Calu3 (cell line): Measurements from ENCODE around the gene MYH9. TPM values are rescaled to one million over a fixed set of nuclear protein-coding genes. Genes with fewer than 3 reads are reported as not detected.

ENCODE experiments used
- BruUV-seq: library from RNA; stranded (reverse); fragments of 400-500 nt; replicated peaks from 2 replicates; lab custom pipeline; 2021; lab: Mats Ljungman, UMichigan
- CTCF ChIA-PET: fragments of 300-600 bp; sonication (Branson Sonifier 250); formaldehyde crosslinking; loops from one replicate; lab custom pipeline; 2022; ENCODE audit warnings: antibody characterized with exemption; lab: Charles Lee
- DNase-seq: peaks from one replicate; pipeline ENCODE4 v3.0.0; 2022
- H3K27ac Mint-ChIP-seq: one replicate; pipeline ENCODE4 v1.8.0; 2022; ENCODE audit warnings: mixed read lengths; ENCODE audit not compliant: unreplicated experiment
- H3K27me3 Mint-ChIP-seq: one replicate; pipeline ENCODE4 v1.8.0; 2022; ENCODE audit warnings: mixed read lengths; ENCODE audit not compliant: unreplicated experiment
- H3K36me3 Mint-ChIP-seq: one replicate; pipeline ENCODE4 v1.8.0; 2022; ENCODE audit warnings: mild to moderate bottlenecking, moderate library complexity, mixed read lengths; ENCODE audit not compliant: insufficient read depth, unreplicated experiment
- H3K4me1 Mint-ChIP-seq: one replicate; pipeline ENCODE4 v1.8.0; 2022; ENCODE audit warnings: mild to moderate bottlenecking, low read depth, mixed read lengths; ENCODE audit not compliant: unreplicated experiment
- H3K4me3 Mint-ChIP-seq: one replicate; pipeline ENCODE4 v1.8.0; 2022; ENCODE audit warnings: mild to moderate bottlenecking, low read depth, moderate library complexity, mixed read lengths; ENCODE audit not compliant: unreplicated experiment
- H3K9me3 Mint-ChIP-seq: one replicate; pipeline ENCODE4 v1.8.0; 2022; ENCODE audit warnings: low read depth, mixed read lengths; ENCODE audit not compliant: unreplicated experiment
- intact Hi-C: fragments of 100-400 bp; cut with micrococcal nuclease; formaldehyde crosslinking; loops from one replicate; pipeline ENCODE4 v1.10.0; 2022; ENCODE audit not compliant: unreplicated experiment
- total RNA-seq: library from RNA; stranded (reverse); gene quantifications from 2 replicates; pipeline ENCODE4 v1.2.3, GENCODE V29; 2022
- TF ChIP-seq, protein P1 (sequence below): fragments of 200-600 bp; IDR thresholded peaks from one replicate; pipeline ENCODE4 v1.8.0; 2022; ENCODE audit warnings: antibody characterized with exemption; ENCODE audit not compliant: unreplicated experiment

The MYH9 gene
- total RNA-seq, 1 experiment from 2014 or later, result 606 TPM

DNA sequence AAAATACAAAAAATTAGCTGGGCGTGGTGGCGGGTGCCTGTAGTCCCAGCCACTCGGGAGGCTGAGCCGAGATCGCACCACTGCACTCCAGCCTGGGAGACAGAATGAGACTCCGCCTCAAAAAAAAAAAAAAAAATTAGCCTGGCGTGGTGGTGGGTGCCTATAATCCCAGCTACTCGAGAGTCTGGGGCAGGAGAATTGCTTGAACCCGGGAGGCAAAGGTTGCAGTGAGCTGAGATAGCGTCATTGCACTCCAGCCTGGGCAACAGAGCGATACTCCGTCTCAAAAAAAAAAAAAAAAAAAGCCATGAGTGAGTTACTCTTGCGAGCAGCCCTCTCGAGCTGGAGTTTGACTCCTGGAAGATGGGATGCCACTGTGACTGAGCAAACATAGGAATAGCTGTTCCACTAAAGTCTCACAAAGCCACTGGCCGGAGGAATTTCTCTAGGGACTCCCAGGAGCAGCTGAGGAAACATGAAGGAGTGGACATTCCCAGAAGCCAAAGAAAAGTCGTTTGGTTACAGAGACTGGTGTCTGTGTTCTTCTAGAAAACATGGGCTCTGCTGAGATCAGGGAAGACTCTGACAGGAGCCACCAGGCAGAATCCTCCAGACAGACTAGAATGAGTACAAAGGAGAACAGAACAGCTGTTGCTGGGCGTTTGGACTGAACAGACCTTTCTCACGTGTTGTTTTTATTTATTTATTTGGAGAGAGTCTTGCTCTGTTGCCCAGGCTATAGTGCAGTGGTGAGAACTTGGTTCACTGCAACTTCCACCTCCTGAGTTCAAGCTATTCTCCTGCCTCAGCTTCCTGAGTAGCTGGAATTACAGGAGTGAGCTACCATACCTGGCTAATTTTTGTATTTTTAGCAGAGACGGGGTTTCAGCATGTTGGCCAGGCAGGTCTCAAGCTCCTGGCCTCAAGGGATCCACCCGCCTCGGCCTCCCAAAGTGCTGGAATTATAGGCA is 32.4 kb upstream of the MYH9 start:
- Mint-ChIP-seq H3K36me3 (no peaks in the 10 kb centered on the region), H3K4me3 (no peak overlapping the region), H3K4me1 (peaks cover 13% of the 10 kb centered on the region), H3K27ac (no peak overlapping the region), H3K27me3 (no peaks in the 10 kb centered on the region), H3K9me3 (no peaks in the 10 kb centered on the region)
- no peak for DNase-seq
- CTCF ChIA-PET, result no interaction called here
- TF ChIP-seq, protein P1, sequence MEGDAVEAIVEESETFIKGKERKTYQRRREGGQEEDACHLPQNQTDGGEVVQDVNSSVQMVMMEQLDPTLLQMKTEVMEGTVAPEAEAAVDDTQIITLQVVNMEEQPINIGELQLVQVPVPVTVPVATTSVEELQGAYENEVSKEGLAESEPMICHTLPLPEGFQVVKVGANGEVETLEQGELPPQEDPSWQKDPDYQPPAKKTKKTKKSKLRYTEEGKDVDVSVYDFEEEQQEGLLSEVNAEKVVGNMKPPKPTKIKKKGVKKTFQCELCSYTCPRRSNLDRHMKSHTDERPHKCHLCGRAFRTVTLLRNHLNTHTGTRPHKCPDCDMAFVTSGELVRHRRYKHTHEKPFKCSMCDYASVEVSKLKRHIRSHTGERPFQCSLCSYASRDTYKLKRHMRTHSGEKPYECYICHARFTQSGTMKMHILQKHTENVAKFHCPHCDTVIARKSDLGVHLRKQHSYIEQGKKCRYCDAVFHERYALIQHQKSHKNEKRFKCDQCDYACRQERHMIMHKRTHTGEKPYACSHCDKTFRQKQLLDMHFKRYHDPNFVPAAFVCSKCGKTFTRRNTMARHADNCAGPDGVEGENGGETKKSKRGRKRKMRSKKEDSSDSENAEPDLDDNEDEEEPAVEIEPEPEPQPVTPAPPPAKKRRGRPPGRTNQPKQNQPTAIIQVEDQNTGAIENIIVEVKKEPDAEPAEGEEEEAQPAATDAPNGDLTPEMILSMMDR, result no peak
- BruUV-seq, result no TSS peak
- intact Hi-C loops, result no loop called here

DNA sequence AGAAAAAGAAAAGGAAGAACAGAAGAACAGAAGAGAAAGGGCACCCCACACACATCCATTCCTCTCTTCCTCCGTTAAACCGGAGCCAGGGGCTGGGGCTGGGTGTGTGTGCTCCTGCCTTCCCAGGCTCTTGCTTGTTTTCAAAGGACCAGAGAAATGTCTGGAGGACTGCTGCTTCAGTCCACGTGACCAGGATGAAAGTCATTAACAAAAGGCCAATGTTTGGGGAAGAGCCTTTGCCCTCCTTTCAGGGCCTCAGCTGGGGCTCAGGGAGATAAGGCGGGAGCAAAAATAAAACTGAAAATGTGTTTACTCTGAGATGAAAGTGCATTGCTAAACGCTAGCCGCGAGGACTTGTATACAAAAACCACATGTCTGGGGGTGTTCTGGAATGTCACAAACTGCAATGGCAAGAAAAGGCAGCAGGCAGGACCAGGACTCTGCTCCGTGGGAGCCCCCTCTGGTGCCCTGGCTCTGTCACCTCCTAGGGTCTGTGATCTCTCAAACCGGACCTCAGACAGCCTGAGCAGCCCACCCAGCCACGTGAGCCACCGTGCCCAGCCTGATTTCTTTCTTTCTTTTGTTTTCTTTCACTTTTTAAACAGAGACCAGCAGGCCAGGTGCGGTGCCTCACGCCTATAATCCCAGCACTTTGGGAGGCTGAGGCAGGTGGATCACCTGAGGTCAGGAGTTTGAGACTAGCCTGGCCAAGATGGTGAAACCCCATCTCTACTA is 31.6 kb upstream of the MYH9 start:
- Mint-ChIP-seq H3K27me3 (no peaks in the 10 kb centered on the region), H3K27ac (no peak overlapping the region), H3K4me3 (peak overlapping the region; percentile 17), H3K9me3 (no peaks in the 10 kb centered on the region), H3K36me3 (no peaks in the 10 kb centered on the region), H3K4me1 (peaks cover 13% of the 10 kb centered on the region)
- intact Hi-C loops, result no loop called here
- TF ChIP-seq, protein P1, result no peak
- CTCF ChIA-PET, result no interaction called here
- BruUV-seq, result no TSS peak
- DNase-seq, result no peak

DNA sequence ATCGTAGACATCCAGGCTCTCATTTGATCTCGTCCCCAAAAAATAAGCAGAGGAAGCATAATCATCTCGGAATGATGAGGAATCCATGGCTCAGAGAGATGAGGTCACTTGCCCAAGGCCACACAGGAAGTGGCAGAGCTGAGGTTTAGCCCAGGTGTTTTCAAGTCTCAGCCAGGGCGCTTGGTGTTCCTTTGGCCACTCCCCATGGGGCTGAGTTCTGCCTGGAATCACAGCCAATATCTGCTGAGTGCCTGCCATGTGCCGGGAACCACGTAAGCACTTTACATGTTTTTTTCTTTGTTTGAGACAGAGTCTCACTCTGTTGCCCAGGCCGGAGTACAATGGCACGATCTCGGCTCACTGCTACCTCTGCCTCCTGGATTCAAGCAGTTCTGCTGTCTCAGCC is 29.5 kb upstream of the MYH9 start:
- TF ChIP-seq, protein P1, result no peak
- Mint-ChIP-seq H3K27me3 (no peaks in the 10 kb centered on the region), H3K36me3 (no peaks in the 10 kb centered on the region), H3K4me1 (peaks cover 20% of the 10 kb centered on the region), H3K9me3 (no peaks in the 10 kb centered on the region), H3K4me3 (no peak overlapping the region), H3K27ac (no peak overlapping the region)
- intact Hi-C loops, result no loop called here
- DNase-seq, result peak; percentile 28
- BruUV-seq, result no TSS peak
- CTCF ChIA-PET, result interaction anchor here (1.3 kb wide), 1 partner anchor 11 kb away, joined by 3 read pairs; no protein-coding TSS in a partner anchor

DNA sequence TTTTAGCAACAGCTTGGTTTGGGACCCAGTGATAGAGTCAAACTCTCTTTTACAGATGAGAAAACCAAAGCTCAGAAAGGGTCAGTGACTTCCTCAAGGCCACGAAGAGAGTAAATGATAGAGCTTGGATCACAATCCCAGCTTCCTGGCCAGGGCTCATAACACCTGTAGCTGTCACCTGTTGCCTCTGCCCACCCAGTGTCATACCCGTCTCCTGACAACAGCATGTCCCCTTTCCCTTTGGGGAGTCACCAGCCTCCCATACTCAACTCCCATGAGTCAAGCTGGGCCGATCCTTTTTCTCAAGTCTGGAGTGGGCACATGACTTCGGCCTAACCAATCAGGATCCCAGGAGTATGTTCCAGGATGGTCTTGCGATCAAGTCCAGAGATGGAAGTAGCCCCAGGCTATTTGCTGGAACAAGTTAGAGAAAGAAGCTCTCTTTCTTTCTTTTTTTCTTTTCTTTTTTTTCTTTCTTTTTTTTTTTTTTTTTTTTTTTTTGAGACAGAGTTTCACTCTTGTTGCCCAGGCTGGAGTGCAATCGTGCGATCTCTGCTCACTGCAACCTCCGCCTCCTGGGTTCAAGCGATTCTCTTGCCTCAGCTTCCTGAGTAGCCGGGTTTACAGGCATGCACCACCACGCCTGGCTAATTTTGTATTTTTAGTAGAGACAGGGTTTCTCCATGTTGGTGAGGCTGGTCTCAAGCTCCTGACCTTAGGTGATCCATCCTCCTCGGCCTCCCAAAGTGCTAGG is 27.8 kb upstream of the MYH9 start:
- BruUV-seq, result no TSS peak
- Mint-ChIP-seq H3K4me3 (no peak overlapping the region), H3K27me3 (no peaks in the 10 kb centered on the region), H3K27ac (no peak overlapping the region), H3K36me3 (peaks cover under 1% of the 10 kb centered on the region), H3K9me3 (no peaks in the 10 kb centered on the region), H3K4me1 (peaks cover 20% of the 10 kb centered on the region)
- CTCF ChIA-PET, result interaction anchor here (0.7 kb wide), 1 partner anchor 29 kb away, joined by 9 read pairs; no protein-coding TSS in a partner anchor
- intact Hi-C loops, result no loop called here
- DNase-seq, result no peak
- TF ChIP-seq, protein P1, result no peak
